AG09309 (cell line): ENCODE results near the gene NAA25.

Experiments used
- DNase-seq: peaks from one replicate; pipeline ENCODE4 v3.0.0-alpha.2; 2010; ENCODE audit warnings: low read depth
- H3K4me3 ChIP-seq: 2 replicates; pipeline ENCODE4 v1.5.1; 2011; ENCODE audit warnings: mild to moderate bottlenecking, low read depth, low read length, moderate library complexity; ENCODE audit not compliant: control insufficient read depth
- TF ChIP-seq, protein P1 (sequence below): IDR thresholded peaks from 2 replicates; pipeline ENCODE4 v1.5.1; 2011; ENCODE audit warnings: mild to moderate bottlenecking, low read depth, low read length, inconsistent platforms; ENCODE audit not compliant: insufficient read depth, control insufficient read depth; ENCODE audit errors: missing control alignments

NAA25 gene

DNA sequence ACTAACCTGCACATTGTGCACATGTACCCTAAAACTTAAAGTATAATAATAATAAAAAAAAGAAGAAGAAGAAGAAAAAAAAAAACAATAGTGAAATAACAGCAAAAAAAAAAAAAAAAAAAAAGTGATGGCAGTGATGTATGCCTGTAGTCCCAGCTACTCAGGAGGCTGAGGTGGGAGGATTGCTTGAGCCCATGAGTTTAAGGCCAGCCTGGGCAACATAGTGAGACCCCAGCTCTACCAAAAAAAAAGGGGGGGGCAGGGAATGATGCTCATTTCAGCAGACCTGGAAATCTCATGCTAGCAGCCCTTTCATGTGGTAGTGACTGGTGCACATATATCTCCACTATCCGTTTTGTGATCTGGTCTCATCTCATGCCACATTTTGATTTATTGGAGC is 37.5 kb upstream of the NAA25 start:
- H3K4me3 ChIP-seq: no peak overlapping the region
- DNase-seq: no peak
- TF ChIP-seq, protein P1, sequence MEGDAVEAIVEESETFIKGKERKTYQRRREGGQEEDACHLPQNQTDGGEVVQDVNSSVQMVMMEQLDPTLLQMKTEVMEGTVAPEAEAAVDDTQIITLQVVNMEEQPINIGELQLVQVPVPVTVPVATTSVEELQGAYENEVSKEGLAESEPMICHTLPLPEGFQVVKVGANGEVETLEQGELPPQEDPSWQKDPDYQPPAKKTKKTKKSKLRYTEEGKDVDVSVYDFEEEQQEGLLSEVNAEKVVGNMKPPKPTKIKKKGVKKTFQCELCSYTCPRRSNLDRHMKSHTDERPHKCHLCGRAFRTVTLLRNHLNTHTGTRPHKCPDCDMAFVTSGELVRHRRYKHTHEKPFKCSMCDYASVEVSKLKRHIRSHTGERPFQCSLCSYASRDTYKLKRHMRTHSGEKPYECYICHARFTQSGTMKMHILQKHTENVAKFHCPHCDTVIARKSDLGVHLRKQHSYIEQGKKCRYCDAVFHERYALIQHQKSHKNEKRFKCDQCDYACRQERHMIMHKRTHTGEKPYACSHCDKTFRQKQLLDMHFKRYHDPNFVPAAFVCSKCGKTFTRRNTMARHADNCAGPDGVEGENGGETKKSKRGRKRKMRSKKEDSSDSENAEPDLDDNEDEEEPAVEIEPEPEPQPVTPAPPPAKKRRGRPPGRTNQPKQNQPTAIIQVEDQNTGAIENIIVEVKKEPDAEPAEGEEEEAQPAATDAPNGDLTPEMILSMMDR: no peak

DNA sequence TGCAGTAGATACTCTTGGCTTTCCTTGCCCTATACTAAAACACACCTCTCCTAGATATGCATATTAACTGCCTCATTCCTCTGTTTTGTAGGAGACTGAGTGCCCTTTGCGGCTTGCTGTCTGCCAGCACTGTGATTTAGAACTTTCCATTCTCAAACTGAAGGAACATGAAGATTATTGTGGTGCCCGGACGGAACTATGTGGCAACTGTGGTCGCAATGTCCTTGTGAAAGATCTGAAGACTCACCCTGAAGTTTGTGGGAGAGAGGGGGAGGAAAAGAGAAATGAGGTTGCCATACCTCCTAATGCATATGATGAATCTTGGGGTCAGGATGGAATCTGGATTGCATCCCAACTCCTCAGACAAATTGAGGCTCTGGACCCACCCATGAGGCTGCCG is 32.1 kb upstream of the NAA25 start:
- H3K4me3 ChIP-seq: no peak overlapping the region
- no peak for DNase-seq
- TF ChIP-seq, protein P1: no peak

DNA sequence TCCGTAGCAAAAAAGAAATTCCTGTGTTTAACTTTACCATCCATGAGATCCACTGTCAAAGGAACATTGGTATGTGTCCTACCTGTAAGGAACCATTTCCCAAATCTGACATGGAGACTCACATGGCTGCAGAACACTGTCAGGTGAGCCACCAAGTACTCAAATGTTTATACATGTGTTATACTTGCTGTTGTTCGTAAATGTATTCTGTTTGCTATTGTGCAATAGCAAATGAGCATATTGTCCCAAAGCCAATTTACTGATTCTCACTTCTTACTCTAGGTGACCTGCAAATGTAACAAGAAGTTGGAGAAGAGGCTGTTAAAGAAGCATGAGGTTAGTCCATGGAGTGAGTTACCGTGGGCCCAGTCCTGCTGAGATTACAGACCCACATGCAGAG is 26.1 kb upstream of the NAA25 start:
- no peak for DNase-seq
- TF ChIP-seq, protein P1: no peak
- no peak overlapping the region for H3K4me3 ChIP-seq

DNA sequence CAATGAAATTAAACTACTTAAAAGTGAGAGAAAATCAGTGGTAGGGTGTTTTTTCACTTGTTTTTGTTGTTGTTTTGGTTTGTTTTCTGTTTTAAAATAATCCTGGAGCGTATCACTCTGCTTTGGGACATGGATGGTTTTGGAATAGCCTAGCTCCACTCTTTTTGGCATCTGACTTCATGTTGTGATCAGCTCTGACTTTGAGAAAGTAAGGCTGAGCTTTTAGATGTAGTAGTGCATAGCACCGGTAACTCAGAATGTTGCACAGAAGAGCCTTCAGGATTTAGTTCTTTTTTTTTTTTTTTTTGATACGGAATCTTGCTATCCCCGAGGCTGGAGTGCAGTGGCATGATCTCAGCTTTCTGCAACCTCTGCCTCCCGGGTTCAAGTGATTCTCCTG is 24.8 kb upstream of the NAA25 start:
- TF ChIP-seq, protein P1: no peak
- H3K4me3 ChIP-seq: no peak overlapping the region
- no peak for DNase-seq

DNA sequence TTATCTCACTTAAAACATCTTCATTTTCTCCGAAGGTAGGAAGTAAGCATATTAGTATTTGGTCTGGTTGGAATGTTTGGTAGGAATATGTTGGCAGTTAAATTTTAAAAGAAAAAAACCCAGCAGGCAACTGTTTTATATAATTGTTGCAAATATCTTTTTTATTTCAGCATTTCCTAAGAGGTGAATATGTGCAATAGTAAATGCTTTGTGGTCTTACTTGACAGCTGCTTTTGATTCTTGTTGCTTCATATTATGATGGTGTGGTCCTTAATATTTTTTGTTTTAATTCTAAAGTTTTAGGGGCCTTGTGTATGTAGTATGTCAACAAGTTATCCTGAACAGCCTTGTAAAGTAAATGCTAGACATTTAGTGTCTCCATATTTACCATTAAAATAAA is 23.1 kb upstream of the NAA25 start:
- DNase-seq: no peak
- no peak overlapping the region for H3K4me3 ChIP-seq
- TF ChIP-seq, protein P1: no peak

DNA sequence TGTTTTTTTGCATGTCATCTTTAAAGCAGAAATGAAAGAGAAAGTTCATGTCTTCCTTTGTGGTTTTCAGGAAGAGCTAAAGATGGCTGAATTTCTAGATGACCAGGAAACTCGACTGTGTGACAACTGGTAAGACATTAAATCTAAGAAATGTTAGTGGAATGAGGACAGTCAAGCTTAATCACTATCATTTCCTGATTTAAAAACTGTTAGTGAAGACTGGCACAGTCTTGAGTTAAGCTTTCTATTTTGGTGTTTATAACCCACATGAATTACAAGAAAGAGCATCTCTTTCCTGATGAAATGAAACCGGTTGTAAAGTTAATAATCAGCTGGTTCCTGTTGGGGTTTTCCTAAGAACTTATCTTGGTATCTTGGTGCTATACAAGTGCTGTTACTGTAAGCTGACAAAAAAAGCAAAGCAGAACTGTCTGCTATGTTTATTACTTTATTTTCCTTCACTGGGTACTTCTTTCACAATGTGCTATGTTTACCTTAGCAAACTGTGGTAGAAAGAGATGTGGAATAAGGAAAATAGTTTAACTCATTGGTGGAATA is 21.9 kb upstream of the NAA25 start:
- TF ChIP-seq, protein P1: no peak
- DNase-seq: no peak
- H3K4me3 ChIP-seq: no peak overlapping the region

DNA sequence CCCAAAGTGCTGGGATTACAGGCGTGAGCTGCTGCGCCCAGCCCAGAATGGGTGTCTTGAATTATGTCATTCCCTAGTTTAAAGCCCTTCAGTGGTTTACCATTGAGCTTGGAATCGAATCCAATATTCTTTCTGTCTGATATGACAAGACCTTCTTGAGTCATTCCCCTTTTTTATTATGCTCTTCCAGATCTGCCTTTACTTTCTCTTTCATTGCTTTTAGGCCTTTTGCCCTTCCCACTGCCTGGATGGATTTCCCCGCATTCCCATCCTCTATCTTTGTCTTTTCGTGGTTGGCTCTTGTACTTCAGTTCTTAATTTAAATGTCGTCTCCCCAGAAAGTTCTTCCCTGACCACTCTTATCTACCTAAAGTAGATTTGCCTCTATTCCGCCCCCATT is 18.3 kb upstream of the NAA25 start:
- TF ChIP-seq, protein P1: no peak
- no peak for DNase-seq
- H3K4me3 ChIP-seq: no peak overlapping the region
